ENCODE measurements around the gene WDR38. TPM values are rescaled to one million over a fixed set of nuclear protein-coding genes. Genes with fewer than 3 reads are reported as not detected.

Gene WDR38
- total and polyA plus RNA-seq, 2 of the 4 experiments (the other 2 are of a cell fraction): not detected

DNA sequence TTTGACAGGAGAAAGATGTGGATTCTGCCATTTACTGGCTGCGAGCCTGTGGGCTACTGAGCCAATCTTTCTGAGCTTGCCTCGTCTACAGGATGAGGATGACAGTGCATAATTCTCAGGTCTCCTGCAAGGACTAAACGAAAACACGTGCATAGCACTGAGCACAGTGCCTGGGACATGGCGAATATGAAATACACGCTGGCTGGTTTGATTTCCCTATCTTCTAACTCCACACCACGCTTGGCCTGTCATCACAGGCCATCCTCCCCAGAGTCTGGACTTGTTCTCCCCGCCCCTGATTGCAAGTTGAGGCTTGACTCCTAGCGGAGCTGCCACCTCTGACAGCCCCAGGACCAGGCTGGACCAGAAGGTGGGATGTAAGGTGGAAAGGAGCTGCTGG is 46.6 kb downstream of the WDR38 start:
- H3K4me2 ChIP-seq (ENCODE audit: low read depth, low read length): no peak overlapping the region
- H4K5ac ChIP-seq (ENCODE audit: low read depth, low read length): no peak overlapping the region
- no peak overlapping the region for H3K4me3 ChIP-seq (ENCODE audit: insufficient read depth, low read depth, low read length)
- H3K18ac ChIP-seq (ENCODE audit: low read depth, low read length): no peak overlapping the region
- no peak overlapping the region for H2AK5ac ChIP-seq (ENCODE audit: low read depth, low read length)
- H3K23ac ChIP-seq (ENCODE audit: low read depth, low read length): no peak overlapping the region
- H2BK120ac ChIP-seq (ENCODE audit: low read depth, low read length): no peak overlapping the region
- H3K9me1 ChIP-seq (ENCODE audit: insufficient read depth, low read length): peaks cover 3% of the 10 kb centered on the region; the same call in 1 of the 2 replicates
- no peak overlapping the region for H3K14ac ChIP-seq (replicated peaks; ENCODE audit: low read depth, low read length)
- H4K8ac ChIP-seq (ENCODE audit: low read depth in 2 of 2, low read length in 2 of 2): no peak overlapping the region
- H2BK15ac ChIP-seq (ENCODE audit: low read depth, low read length): no peak overlapping the region
- H3K36me3 ChIP-seq (ENCODE audit: control insufficient read depth, insufficient read depth, low read length): peaks cover 23% of the 10 kb centered on the region
- no peaks in the 10 kb centered on the region for H3K9me3 ChIP-seq (ENCODE audit: control insufficient read depth, insufficient read depth, low read length)
- DNase-seq: no peak
- H2BK20ac ChIP-seq (ENCODE audit: low read depth, low read length): no peak overlapping the region
- H3K27ac ChIP-seq (ENCODE audit: insufficient read depth, low read length): no peak overlapping the region
- BruUV-seq (replicated peaks): no TSS peak
- ChIA-PET CTCF (no interaction called here), POLR2A (ENCODE audit: unreplicated experiment) (no interaction called here)
- no peak overlapping the region for H2AK9ac ChIP-seq (replicated peaks; ENCODE audit: low read depth, low read length, poor library complexity)
- H4K91ac ChIP-seq (ENCODE audit: insufficient read depth, low read depth, low read length): no peak overlapping the region
- 88% methylated on average over 6 of the region's 9 CpGs; no CpG with 5 or more reads in 1 of the 2 experiments for WGBS, 2 experiments (ENCODE audit: extremely low coverage in 2 of 2, insufficient read length in 1 of 2)
- H4K20me1 ChIP-seq (ENCODE audit: insufficient read depth, low read length): no peaks in the 10 kb centered on the region; the same call in 1 of the 2 replicates
- H3K9ac ChIP-seq (ENCODE audit: low read depth, low read length): no peak overlapping the region
- no peak overlapping the region for H2AFZ ChIP-seq (replicated peaks; ENCODE audit: low read length, poor library complexity)
- H3K56ac ChIP-seq (ENCODE audit: extremely low read depth, insufficient read depth, low read length): no peak overlapping the region
- peaks cover 3 to 5% of the 10 kb centered on the region in 2 experiments; a peak in 2 of 4 replicates for H3K79me1 ChIP-seq (ENCODE audit: low read depth in 1 of 2, low read length in 2 of 2)
- TF ChIP-seq RCOR1 (IDR thresholded peaks at IDR 0.05; ENCODE audit: insufficient replicate concordance, low read length) (no peak), NFE2L2 (IDR thresholded peaks at IDR 0.05; ENCODE audit: low read depth, low read length) (peak; percentile 38; the same call in 1 of the 2 replicates), MAFK (IDR thresholded peaks at IDR 0.05; ENCODE audit: low read depth, low read length) (no peak)
- H3K27me3 ChIP-seq (ENCODE audit: control insufficient read depth, insufficient read depth, low read length): no peaks in the 10 kb centered on the region
- 0 out of 2 replicates have a peak, but pooled peaks cover 2% of the 10 kb centered on the region for H3K4me1 ChIP-seq (ENCODE audit: control insufficient read depth, insufficient read depth, low read length)
- intact Hi-C loops (cut with micrococcal nuclease) (no loop called here), dilution Hi-C loops (cut with HindIII; ENCODE audit: low sequenced_read_pairs, unreplicated experiment) (no loop called here), in situ Hi-C loops (cut with MboI; ENCODE audit: low sequenced_read_pairs) (loop anchor here (25.0 kb wide), 1 partner anchor 462 kb away; no protein-coding TSS in a partner anchor)
- no peak for ATAC-seq (ENCODE audit: low read depth)
- H3K4ac ChIP-seq (ENCODE audit: low read depth, low read length): no peak overlapping the region
- no peak overlapping the region for H2BK5ac ChIP-seq (ENCODE audit: low read depth, low read length, poor library complexity, severe bottlenecking)

All from IMR-90 (cell line).